CD4-positive, alpha-beta memory T cell (primary cell): ENCODE measurements around the gene CHMP4B. TPM values are rescaled to one million over a fixed set of nuclear protein-coding genes. Genes with fewer than 3 reads are reported as not detected.
"Not testable (repeated sequence)": the region's sequence is repeated elsewhere in the genome, so short reads cannot be mapped to it uniquely, and the experiment has no call there.

Source experiments
- CTCF ChIA-PET: fragments of 350-600 bp; sonication (Branson Sonifier 250); formaldehyde crosslinking; loops from one replicate; lab custom pipeline; 2021; ENCODE audit warnings: inconsistent platforms; ENCODE audit not compliant: partially characterized antibody; lab: Charles Lee
- POLR2A ChIA-PET: fragments of 350-600 bp; sonication (Branson Sonifier 250); formaldehyde crosslinking; loops from one replicate; lab custom pipeline; 2021; ENCODE audit not compliant: partially characterized antibody; lab: Charles Lee
- DNase-seq, 5 donors: peaks; one replicate each; pipeline versions ENCODE4 v3.0.0 to v3.0.0-alpha.2; 2020 to 2022; ENCODE audit warnings: mixed read lengths in 1 of 5
- H3K27ac ChIP-seq: one replicate; pipeline ENCODE4 v1.7.0; 2013; ENCODE audit warnings: low read depth, low read length
- H3K27me3 ChIP-seq: 2 replicates; pipeline ENCODE4 v1.7.0; 2013; ENCODE audit warnings: mild to moderate bottlenecking, low read length, moderate library complexity; ENCODE audit not compliant: insufficient read depth
- H3K36me3 ChIP-seq: 2 replicates; pipeline ENCODE4 v1.7.0; 2013; ENCODE audit warnings: mild to moderate bottlenecking, low read length, moderate library complexity; ENCODE audit not compliant: insufficient read depth
- H3K4me1 ChIP-seq: 2 replicates; pipeline ENCODE4 v1.7.0; 2013; ENCODE audit warnings: mild to moderate bottlenecking, low read length, moderate library complexity; ENCODE audit not compliant: insufficient read depth
- H3K4me3 ChIP-seq, 2 donors: one replicate each; pipeline ENCODE4 v1.7.0; 2013; ENCODE audit warnings: low read length in 2 of 2, mild to moderate bottlenecking in 1 of 2
- H3K9me3 ChIP-seq, 2 donors: one replicate each; pipeline ENCODE4 v1.7.0; 2013; ENCODE audit warnings: low read length in 2 of 2, control low read depth in 1 of 2; ENCODE audit not compliant: control insufficient read depth in 1 of 2
- H3K27ac Mint-ChIP-seq, 7 donors: one replicate each; pipeline ENCODE4 v1.8.0; 2020 to 2021; ENCODE audit warnings: mixed read lengths in 7 of 7, mild to moderate bottlenecking in 6 of 7, inconsistent platforms in 3 of 7, moderate library complexity in 3 of 7
- H3K27me3 Mint-ChIP-seq, 2 donors: one replicate each; pipeline ENCODE4 v1.8.0; 2020 to 2021; ENCODE audit warnings: mixed read lengths in 2 of 2
- H3K36me3 Mint-ChIP-seq, 2 donors: one replicate each; pipeline ENCODE4 v1.8.0; 2020 to 2021; ENCODE audit warnings: mixed read lengths in 2 of 2, inconsistent platforms in 1 of 2, mild to moderate bottlenecking in 1 of 2
- H3K4me1 Mint-ChIP-seq, 4 donors: one replicate each; pipeline ENCODE4 v1.8.0; 2020 to 2021; ENCODE audit warnings: mixed read lengths in 4 of 4, mild to moderate bottlenecking in 1 of 4
- H3K4me3 Mint-ChIP-seq, 8 donors: one replicate each; pipeline ENCODE4 v1.8.0; 2020 to 2021; ENCODE audit warnings: mixed read lengths in 8 of 8, mild to moderate bottlenecking in 7 of 8, moderate library complexity in 6 of 8, inconsistent platforms in 3 of 8
- H3K9me3 Mint-ChIP-seq, 8 donors: one replicate each; pipeline ENCODE4 v1.8.0; 2020 to 2021; ENCODE audit warnings: mixed read lengths in 8 of 8, mild to moderate bottlenecking in 5 of 8, inconsistent platforms in 3 of 8, moderate library complexity in 1 of 8
- intact Hi-C: fragments of 100-400 bp; cut with micrococcal nuclease; formaldehyde crosslinking; loops from one replicate; pipeline ENCODE4 v1.15.1; 2023
- polyA plus RNA-seq, 2 donors: library from polyadenylated mRNA; unstranded; fragments of 300-500 nt; fragmentation: Illumina TruSeq; gene quantifications; one replicate each; pipeline ENCODE4 v1.2.3, GENCODE V29; 2021
- total RNA-seq, 2 experiments: library from RNA; stranded (reverse); gene quantifications; one replicate each; pipeline ENCODE4 v1.2.3, GENCODE V29; 2021

CHMP4B gene
- total and polyA plus RNA-seq, 4 experiments from 2014 or later, result 1.2 to 54.0 (median 29.1) TPM

- not testable (repeated sequence) for DNase-seq, H3K27ac ChIP-seq, H3K27me3 Mint-ChIP-seq, H3K4me1 ChIP-seq, H3K9me3 Mint-ChIP-seq, H3K27ac Mint-ChIP-seq, H3K27me3 ChIP-seq, H3K36me3 ChIP-seq, H3K4me1 Mint-ChIP-seq, H3K4me3 Mint-ChIP-seq, H3K4me3 ChIP-seq, H3K9me3 ChIP-seq
- intact Hi-C loops, result loop anchor here (1.0 to 5.0 kb wide), 2 partner anchors 275 to 337 kb away; no protein-coding TSS in a partner anchor
- ChIA-PET POLR2A (interaction anchor here (1.2 kb wide), 1 partner anchor 19 kb away, joined by 5 read pairs; the partner anchor contains the start of gene CHMP4B), CTCF (interaction anchor here (0.8 to 8.3 kb wide), 17 partner anchors 9 to 337 kb away, joined by 3 to 80 read pairs (median 5); no protein-coding TSS in a partner anchor)
- peaks cover 8 to 21% of the 10 kb centered on the region in 2 donors for H3K36me3 Mint-ChIP-seq
Measured at GRCh38 chr20:33792598-33792989, 18.6 kb upstream of the CHMP4B start.

GRCh38 chr20:33793011-33793931 lies 17.9 kb upstream of the CHMP4B start:
- POLR2A ChIA-PET, result interaction anchor here (1.2 kb wide), 1 partner anchor 18 kb away, joined by 5 read pairs; the partner anchor contains the start of gene CHMP4B
- H3K9me3 Mint-ChIP-seq, result no peaks in the 10 kb centered on the region

GRCh38 chr20:33796263-33796906 lies 14.8 kb upstream of the CHMP4B start:
- CTCF ChIA-PET, result interaction anchor here (0.7 to 8.3 kb wide), 2 partner anchors 118 to 236 kb away, joined by 3 to 80 read pairs; no protein-coding TSS in a partner anchor
- POLR2A ChIA-PET, result no interaction called here

More at GRCh38 chr20:33793011-33793931, 17.9 kb upstream of the CHMP4B start:
- Histone ChIP-seq H3K4me3 (no peak overlapping the region), H3K27me3 (no peaks in the 10 kb centered on the region), H3K4me1 (no peaks in the 10 kb centered on the region), H3K9me3 (no peaks in the 10 kb centered on the region), H3K27ac (no peak overlapping the region), H3K36me3 (peaks cover 3% of the 10 kb centered on the region)
- no peaks in the 10 kb centered on the region for H3K27me3 Mint-ChIP-seq
- no peak for DNase-seq
- no peak overlapping the region for H3K4me3 Mint-ChIP-seq
- CTCF ChIA-PET, result interaction anchor here (0.8 to 8.3 kb wide), 18 partner anchors 8 to 337 kb away, joined by 3 to 80 read pairs (median 4); no protein-coding TSS in a partner anchor
- intact Hi-C loops, result loop anchor here (5.0 kb wide), 1 partner anchor 274 kb away; no protein-coding TSS in a partner anchor
- H3K27ac Mint-ChIP-seq, result peak overlapping the region in 2 of 7 donors; percentile 17 to 86
- H3K4me1 Mint-ChIP-seq, result peaks cover 2 to 4% (median 4%) of the 10 kb centered on the region in 4 donors
- H3K36me3 Mint-ChIP-seq, result peaks cover 8 to 21% of the 10 kb centered on the region in 2 donors

GRCh38 chr20:33796907-33797544 lies 14.1 kb upstream of the CHMP4B start:
- Histone ChIP-seq H3K27ac (no peak overlapping the region), H3K27me3 (no peaks in the 10 kb centered on the region), H3K4me1 (no peaks in the 10 kb centered on the region), H3K36me3 (no peaks in the 10 kb centered on the region), H3K9me3 (no peaks in the 10 kb centered on the region), H3K4me3 (no peak overlapping the region)
- Mint-ChIP-seq H3K27ac (peak overlapping the region in 2 of 7 donors; percentile 19 to 57), H3K9me3 (peaks cover 0 to 2% (median 0%) of the 10 kb centered on the region in 8 donors), H3K4me3 (no peak overlapping the region), H3K36me3 (peaks cover 0 to 2% of the 10 kb centered on the region in 2 donors), H3K27me3 (no peaks in the 10 kb centered on the region), H3K4me1 (peaks cover 0 to 4% (median under 1%) of the 10 kb centered on the region in 4 donors)
- ChIA-PET CTCF (interaction anchor here (0.7 to 8.3 kb wide), 2 partner anchors 117 to 235 kb away, joined by 3 to 80 read pairs; no protein-coding TSS in a partner anchor), POLR2A (no interaction called here)
- intact Hi-C loops, result no loop called here
- no peak for DNase-seq

More at GRCh38 chr20:33796263-33796906, 14.8 kb upstream of the CHMP4B start:
- Histone ChIP-seq H3K27me3 (no peaks in the 10 kb centered on the region), H3K9me3 (no peaks in the 10 kb centered on the region), H3K27ac (no peak overlapping the region), H3K4me1 (no peaks in the 10 kb centered on the region), H3K4me3 (no peak overlapping the region), H3K36me3 (peaks cover 3% of the 10 kb centered on the region)
- Mint-ChIP-seq H3K4me3 (no peak overlapping the region), H3K36me3 (peaks cover 0 to 3% of the 10 kb centered on the region in 2 donors), H3K4me1 (peaks cover 0 to 4% (median under 1%) of the 10 kb centered on the region in 4 donors), H3K27me3 (no peaks in the 10 kb centered on the region), H3K9me3 (peaks cover 0 to 2% (median 0%) of the 10 kb centered on the region in 8 donors), H3K27ac (peak overlapping the region in 2 of 7 donors; percentile 13 to 63)
- DNase-seq, result no peak
- intact Hi-C loops, result no loop called here

GRCh38 chr20:33798444-33798843 lies 12.7 kb upstream of the CHMP4B start:
- H3K27me3 Mint-ChIP-seq, result no peaks in the 10 kb centered on the region
- H3K36me3 ChIP-seq, result no peaks in the 10 kb centered on the region
- no peaks in the 10 kb centered on the region for H3K9me3 ChIP-seq
- peaks cover 0 to 2% (median 0%) of the 10 kb centered on the region in 8 donors for H3K9me3 Mint-ChIP-seq
- no peaks in the 10 kb centered on the region for H3K4me1 Mint-ChIP-seq
- ChIA-PET CTCF (no interaction called here), POLR2A (no interaction called here)
- H3K27ac Mint-ChIP-seq, result peak overlapping the region in 1 of 7 donors; percentile 47
- H3K27me3 ChIP-seq, result no peaks in the 10 kb centered on the region
- H3K27ac ChIP-seq, result no peak overlapping the region
- H3K4me3 ChIP-seq, result no peak overlapping the region
- no peak for DNase-seq
- no peaks in the 10 kb centered on the region for H3K36me3 Mint-ChIP-seq
- no peak overlapping the region for H3K4me3 Mint-ChIP-seq
- no peaks in the 10 kb centered on the region for H3K4me1 ChIP-seq
- intact Hi-C loops, result no loop called here

- Mint-ChIP-seq H3K27me3 (peaks cover 0 to 5% of the 10 kb centered on the region in 2 donors), H3K9me3 (peaks cover 0 to 4% (median 0%) of the 10 kb centered on the region in 8 donors), H3K4me1 (no peaks in the 10 kb centered on the region), H3K4me3 (no peak overlapping the region), H3K27ac (no peak overlapping the region), H3K36me3 (no peaks in the 10 kb centered on the region)
- Histone ChIP-seq H3K9me3 (no peaks in the 10 kb centered on the region), H3K36me3 (no peaks in the 10 kb centered on the region), H3K27me3 (no peaks in the 10 kb centered on the region), H3K4me1 (no peaks in the 10 kb centered on the region), H3K4me3 (no peak overlapping the region), H3K27ac (no peak overlapping the region)
- CTCF ChIA-PET, result no interaction called here
- intact Hi-C loops, result no loop called here
- DNase-seq, result no peak
- POLR2A ChIA-PET, result interaction anchor here (1.0 kb wide), 1 partner anchor 11 kb away, joined by 3 read pairs; no protein-coding TSS in a partner anchor
Measured at GRCh38 chr20:33803921-33804337, 7.2 kb upstream of the CHMP4B start.
